ENCODE results near the gene SLC8A3.

The SLC8A3 gene

GRCh38 chr14:70180718-70181117 is 8.0 kb downstream of the SLC8A3 start:
- no peak for DNase-seq (ENCODE audit: low read depth, low spot score)

GRCh38 chr14:70177081-70177800 is 11.5 kb downstream of the SLC8A3 start:
- no peak for DNase-seq (ENCODE audit: low read depth, low spot score)

DNA sequence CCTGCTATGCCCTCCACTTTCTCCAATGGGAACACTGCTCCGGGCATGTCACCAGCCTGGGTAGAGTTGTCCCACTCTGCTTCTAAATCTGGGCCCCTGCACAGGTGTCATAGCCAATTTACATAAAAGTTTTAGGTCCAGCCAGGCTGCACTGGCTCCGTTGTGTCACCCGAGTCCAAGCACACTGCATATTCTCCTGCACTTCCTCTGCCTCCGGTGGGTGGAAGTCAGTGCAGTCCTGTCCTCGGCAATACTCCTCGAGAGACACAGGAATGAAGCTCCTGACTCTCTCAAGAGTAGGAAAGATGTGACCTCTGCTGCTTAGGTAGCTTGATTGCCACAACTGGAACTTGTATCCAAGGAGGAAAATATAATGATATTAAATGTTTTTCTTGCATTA is 15.2 kb downstream of the SLC8A3 start:
- DNase-seq (ENCODE audit: low read depth, low spot score) = no peak

- no peak for DNase-seq (ENCODE audit: low read depth, low spot score)
These were observed 17.0 kb downstream of the SLC8A3 start for GRCh38 chr14:70171726-70172125.

DNA sequence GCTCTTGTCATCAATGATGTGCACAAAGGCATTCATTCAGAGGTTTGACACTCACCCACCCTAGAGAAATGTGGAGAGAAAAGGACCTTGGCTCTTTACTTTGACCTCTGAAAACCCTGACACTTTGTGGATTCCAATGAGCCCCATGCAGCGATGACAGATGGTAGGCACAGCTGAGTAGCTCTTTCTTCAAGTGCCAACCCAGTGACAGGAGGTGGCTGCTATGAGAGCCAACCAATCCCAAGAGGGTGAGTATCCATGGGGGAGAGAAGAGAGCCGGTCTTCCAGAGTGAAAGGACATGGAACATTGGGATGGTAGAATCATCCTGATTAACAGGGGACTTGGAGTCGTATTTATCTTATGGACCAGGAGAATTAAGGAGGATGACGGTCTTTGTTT is 17.8 kb downstream of the SLC8A3 start:
- no peak for DNase-seq (ENCODE audit: low read depth, low spot score)

DNA sequence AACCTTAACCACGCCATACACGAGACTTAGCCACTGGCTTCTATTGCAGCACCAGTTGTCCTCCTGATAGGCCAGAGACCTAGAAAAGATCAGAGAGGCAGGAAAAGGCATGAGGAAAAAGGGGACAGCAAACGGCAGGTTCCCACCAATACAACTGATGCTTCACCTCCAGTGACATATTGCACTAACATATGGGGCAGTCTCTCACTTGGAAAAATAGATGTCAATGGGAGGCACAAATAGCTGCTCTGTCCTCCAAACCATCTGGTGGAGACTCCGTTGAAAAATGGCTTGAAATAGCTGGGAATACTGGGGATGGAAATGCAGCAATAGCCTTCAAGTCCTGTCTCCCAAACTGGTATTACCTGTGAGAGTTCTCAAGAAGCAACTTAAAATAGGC is 20.3 kb downstream of the SLC8A3 start:
- DNase-seq (ENCODE audit: low read depth, low spot score) = no peak

DNA sequence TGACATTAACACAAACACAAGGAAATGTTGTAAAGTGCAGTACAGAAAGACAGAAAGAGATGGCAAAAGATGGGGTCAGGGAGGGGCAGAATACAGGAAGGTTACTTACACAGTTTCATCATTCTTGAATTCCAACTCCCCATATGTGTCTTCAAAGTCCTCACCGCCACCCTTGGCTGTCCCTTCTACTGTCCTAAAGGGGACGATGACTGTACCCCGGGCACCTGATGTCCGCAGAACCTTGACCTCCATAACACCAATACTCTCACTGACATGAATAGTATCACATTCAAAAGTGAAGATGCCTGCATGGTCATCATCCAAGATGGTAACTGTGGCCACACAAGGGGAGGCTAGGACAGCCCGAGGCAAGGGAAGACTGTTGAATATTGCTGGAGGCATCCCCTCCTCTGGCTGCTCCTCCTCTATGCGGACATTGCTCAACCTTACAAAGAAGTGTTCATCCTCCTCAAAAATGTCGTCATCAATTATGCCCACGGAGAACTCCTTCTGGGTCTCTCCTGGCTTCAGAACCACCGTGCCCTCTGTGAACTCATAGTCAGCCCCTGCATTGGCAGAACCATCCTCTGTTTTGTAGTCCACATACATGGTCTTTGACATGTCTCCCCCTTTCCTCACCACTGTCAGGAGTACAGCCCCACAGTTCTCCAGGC is 22.1 kb downstream of the SLC8A3 start:
- DNase-seq (ENCODE audit: low read depth, low spot score) = no peak

- DNase-seq (ENCODE audit: low read depth, low spot score) = no peak
These were observed 26.4 kb downstream of the SLC8A3 start for GRCh38 chr14:70162358-70162757.

DNA sequence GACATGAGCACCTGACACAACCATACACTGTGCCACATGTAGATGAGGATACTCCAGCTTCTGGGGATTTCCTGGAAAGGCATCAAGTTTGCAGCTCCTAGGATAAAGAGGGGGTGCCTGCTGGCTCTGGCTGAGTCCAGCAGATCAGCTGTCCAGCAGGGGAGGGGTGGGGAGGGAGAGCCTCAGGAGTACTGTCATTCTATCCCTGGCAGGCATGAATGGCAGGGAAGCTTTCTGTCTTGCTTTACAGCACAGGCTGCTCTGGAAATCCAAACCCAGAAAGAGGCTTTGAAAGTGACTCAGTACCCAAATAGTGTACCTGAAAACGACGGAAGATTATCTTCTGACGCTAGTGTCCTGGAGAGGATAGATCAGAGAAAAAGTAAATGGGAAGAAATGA is 32.2 kb downstream of the SLC8A3 start:
- DNase-seq (ENCODE audit: low read depth, low spot score) = no peak

GRCh38 chr14:70152704-70153103 is 36.0 kb downstream of the SLC8A3 start:
- no peak for DNase-seq (ENCODE audit: low read depth, low spot score)

DNA sequence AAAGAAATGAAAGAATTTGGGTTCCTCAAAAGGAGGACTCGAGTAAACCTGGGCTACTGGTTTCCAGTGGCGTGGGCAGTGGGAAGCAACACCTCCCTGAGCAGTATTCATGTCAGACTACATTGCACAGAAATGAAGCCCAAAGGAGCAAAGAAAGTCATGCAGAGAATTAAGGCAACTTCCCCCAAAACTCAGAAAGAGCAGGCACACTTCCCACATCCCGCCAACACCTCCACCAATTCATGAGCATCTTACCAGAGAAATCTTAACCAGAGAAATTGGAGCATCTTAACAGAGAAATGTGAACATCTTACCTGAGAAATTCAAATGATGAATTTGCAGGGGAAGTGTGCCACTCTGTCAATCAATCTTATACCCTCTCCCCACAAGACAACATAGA is 36.7 kb downstream of the SLC8A3 start:
- no peak for DNase-seq (ENCODE audit: low read depth, low spot score)

- DNase-seq (ENCODE audit: low read depth, low spot score) = no peak
These were observed 39.1 kb downstream of the SLC8A3 start for GRCh38 chr14:70149596-70150165.

DNA sequence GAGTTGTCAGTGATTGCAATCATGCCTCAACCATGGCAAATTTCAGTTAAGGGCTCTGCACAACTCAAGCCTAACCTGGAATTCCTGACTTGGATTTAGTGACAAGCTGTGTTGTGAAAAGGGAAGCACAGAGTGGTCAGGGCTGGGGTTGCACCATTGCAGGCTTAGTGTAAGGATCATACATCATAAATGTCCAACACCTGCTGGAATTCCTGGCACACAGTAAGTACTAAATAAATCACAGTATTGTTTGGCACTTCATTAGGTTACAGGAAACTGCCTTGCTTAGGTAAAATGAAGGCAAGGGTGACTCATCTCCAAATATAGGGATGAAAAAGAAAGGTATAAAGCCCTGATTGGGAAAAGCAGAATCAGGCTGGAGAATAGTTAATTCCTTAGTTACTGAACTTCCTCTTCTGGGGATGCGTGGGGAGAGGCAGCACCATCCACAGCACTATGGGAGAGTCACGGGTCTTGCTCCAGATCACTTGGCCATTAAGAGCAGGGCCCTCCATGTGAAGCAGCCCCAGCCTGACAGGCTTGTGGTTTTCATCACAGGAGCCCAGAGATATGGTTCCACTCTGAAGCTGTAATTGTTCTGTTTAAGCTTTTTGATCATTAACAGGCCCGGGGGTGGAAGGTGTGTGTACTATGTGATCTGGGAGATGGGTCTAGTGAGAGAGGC is 39.7 kb downstream of the SLC8A3 start:
- DNase-seq (ENCODE audit: low read depth, low spot score) = no peak

- no peak for DNase-seq (ENCODE audit: low read depth, low spot score)
These were observed 40.4 kb downstream of the SLC8A3 start for GRCh38 chr14:70148351-70148750.

GRCh38 chr14:70144046-70144445 is 44.7 kb downstream of the SLC8A3 start:
- DNase-seq (ENCODE audit: low read depth, low spot score) = no peak

DNA sequence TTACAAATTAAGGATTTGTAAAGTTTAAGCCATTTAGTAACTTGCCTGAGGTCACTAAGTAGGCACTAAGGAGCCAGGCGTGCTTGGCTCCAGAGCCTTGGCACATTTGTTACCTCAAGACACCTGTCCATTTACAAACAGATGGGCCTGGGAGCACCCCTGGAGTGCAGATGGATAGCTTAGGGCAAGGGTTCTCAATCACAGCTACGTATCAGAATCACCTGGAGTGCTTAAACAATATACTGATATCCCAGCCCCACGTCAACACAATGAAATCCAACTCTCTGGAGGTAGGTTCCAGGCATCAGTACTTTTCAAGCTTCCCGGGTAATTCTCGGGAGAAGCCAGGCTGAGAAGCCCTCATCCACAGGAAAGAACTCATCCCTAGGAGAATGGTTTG is 45.4 kb downstream of the SLC8A3 start:
- DNase-seq (ENCODE audit: low read depth, low spot score) = no peak

DNA sequence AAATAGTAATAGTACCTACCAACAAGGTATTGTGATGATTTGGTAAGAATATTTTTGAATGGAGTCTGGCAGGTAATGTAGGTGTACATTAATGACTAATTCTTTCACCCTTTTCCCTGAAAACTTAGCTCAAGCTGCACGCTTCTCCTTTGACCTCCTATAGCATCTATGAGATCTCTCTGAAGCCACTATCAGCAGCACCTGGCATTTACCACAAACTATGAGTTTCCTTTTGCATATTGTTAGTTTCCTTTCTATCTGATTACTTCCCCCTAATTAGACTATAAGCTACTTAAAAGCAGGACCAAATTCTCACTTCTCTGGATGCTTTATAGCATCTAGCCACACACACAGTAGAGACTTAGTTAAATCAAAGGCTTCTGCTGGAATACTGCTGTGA is 48.1 kb downstream of the SLC8A3 start:
- DNase-seq (ENCODE audit: low read depth, low spot score) = no peak

- DNase-seq (ENCODE audit: low read depth, low spot score) = no peak
These were observed 49.4 kb downstream of the SLC8A3 start for GRCh38 chr14:70139384-70139783.

GRCh38 chr14:70137788-70138187 is 51.0 kb downstream of the SLC8A3 start:
- DNase-seq (ENCODE audit: low read depth, low spot score) = no peak

- DNase-seq (ENCODE audit: low read depth, low spot score) = no peak
These were observed 55.3 kb downstream of the SLC8A3 start for GRCh38 chr14:70133461-70133860.

GRCh38 chr14:70130482-70130881 is 58.3 kb downstream of the SLC8A3 start:
- DNase-seq (ENCODE audit: low read depth, low spot score) = no peak

DNA sequence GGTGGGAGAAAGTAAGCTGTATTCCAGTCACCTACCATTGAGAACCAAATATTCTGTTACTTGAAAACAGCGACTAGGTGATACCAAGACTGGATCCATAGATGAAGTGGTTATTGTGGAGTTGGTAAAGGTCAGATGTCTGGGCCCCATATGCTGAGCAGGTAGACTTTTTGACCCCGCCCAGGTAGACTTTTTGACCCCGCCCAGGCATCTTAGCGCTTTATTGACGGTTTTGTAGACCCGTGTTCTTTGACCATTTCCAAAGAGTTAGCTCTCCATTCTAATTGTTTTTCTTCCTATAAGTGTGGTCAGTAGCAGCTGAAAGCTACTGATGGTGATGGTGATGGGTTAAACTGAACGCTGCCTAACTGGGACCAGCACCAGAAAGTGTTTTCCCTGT is 61.6 kb downstream of the SLC8A3 start:
- no peak for DNase-seq (ENCODE audit: low read depth, low spot score)

DNA sequence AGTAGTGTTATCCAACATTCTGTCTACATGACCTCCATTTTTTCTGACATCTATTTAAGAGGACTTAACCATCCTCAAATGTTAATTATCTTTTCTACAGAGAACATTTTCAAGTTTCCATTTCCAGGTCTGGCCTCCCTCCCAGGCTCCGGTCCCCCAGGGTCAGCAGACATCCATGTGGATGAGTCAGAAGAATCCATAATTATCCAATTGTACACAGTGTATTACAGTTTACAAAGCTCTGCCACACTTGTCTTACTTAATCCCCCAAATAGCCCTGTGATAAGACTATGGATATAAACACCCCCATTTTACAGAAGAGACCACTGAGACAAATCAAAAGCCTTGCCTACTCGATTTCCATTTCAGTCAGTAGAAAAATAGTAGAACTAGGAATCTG is 65.0 kb downstream of the SLC8A3 start:
- DNase-seq (ENCODE audit: low read depth, low spot score) = no peak

All from activated CD4-positive, CD25-positive, alpha-beta regulatory T cell treated with anti-CD3 and anti-CD28 coated beads, Interleukin-2, amount 50 U/mL, for 16 hours (primary cell).